Raji (cell line): ENCODE measurements around the gene PACSIN1.

ENCODE experiments used
- POLR2A ChIP-seq: IDR thresholded peaks from 2 replicates; pipeline ENCODE4 v1.6.1; 2011; ENCODE audit warnings: low read depth, low read length, control low read depth; ENCODE audit not compliant: insufficient read depth

The PACSIN1 gene

GRCh38 chr6:34445313-34445860 lies 20.5 kb upstream of the PACSIN1 start:
- no peak for TF ChIP-seq POLR2A

GRCh38 chr6:34447386-34447785 lies 18.5 kb upstream of the PACSIN1 start:
- TF ChIP-seq POLR2A: no peak

- no peak for TF ChIP-seq POLR2A
Observed at GRCh38 chr6:34447910-34448309, 18.0 kb upstream of the PACSIN1 start.

DNA sequence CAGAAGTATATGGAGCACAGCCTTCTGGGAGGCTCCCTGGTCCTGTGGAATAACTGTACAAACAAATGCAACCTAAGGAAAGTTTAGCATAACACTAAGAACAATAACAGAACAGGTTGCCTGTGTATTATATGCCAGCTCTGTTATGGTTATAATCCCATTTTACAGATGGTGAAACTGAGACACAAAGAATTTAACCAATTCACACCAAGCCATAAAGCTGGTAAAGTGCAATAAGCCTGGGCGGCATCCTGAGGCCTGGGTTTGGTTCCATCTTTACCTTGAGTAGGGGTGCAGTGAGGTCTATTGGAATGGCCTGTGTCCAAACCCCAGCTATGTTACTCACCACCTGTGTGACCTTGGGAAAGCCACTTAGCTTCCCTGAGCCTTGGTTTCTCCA lies 14.7 kb upstream of the PACSIN1 start:
- TF ChIP-seq POLR2A: no peak

DNA sequence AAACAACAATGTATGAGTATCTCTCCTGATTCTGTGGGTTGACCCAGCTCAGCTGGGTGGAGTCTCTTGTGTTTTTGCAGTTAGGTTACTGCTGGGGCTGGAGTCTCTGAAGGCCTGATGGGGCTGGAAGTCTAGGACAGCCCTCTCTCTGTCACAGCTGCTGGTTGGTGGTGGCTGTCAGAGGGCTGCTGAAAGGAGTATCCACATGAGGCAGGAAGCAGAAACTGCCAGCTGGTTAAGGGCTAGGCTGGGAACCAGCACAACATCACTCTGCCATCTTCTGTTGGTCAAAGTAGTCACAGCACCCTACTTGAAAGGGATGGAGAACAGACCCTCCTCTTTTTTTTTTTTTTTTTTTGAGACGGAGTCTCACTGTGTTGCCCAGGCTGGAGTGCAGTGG lies 10.0 kb upstream of the PACSIN1 start:
- TF ChIP-seq POLR2A: no peak

DNA sequence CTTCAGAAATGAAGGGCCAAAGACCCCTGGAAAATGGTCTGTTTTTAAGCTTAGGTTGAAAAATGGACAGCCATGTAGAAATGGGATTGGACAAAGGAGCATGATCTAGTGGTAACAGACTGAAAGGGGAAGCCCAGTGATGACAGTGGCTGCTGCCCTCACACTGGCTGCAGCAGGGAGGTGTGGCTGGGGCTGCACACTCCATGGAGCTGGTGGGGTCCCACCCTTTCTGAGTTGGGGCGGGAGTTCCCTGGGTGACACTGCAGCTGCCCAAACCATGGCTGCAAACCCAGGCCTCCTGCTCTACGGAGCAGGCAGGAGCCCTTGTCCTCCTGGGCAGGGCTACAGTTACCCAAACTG lies 8.5 kb upstream of the PACSIN1 start:
- TF ChIP-seq POLR2A: no peak

DNA sequence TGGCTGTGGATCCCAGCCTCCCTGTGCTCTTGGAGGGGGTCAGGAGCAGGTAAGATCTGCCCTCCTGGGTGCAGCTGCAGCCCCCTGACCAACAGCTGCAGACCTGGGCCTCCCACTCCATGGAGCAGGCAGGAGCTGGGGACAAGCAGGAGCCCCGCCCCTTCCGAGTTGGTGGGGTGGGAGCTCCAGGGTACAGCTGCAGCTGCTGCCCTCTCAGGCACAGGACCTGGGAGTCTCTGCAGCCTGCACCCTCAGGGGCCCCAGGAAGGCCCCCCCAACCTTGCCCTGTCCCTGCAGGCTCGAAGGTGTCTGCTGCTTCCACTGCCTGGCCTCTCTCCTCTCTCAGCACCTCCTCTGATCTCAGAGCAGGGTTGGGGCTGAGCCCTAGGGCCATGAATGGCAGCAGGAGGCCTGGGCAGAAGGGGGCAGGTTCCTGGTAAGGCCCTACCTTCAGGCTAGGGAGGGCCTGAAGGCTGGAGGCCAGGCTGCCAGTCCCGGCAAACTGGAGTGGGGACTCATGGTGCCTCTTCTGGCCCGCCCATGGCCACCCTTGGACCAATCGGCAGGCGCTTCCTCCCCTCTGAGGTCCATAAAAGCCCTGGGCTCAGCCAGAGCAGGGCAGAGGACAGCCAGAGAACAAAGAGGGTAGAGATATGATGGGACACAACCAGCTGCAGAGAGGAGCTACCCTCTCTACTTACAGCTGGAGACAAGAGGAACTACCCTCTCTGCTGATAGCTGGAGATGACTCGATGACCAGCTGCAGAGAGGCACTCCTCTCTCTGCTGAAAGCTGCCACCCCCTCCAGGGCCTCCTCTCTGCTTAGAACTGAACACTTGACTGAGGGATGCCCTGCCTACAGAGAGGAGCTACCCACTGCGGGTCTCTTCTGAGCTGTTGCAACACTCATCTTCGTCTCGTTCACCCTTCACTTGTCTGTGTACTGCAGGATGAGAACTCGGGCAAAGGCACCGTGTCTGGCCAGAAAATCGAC lies 7.8 kb upstream of the PACSIN1 start:
- TF ChIP-seq POLR2A: no peak

- no peak for TF ChIP-seq POLR2A
Observed at GRCh38 chr6:34459899-34460593, 5.8 kb upstream of the PACSIN1 start.

GRCh38 chr6:34460796-34461507 lies 4.9 kb upstream of the PACSIN1 start:
- TF ChIP-seq POLR2A: no peak

DNA sequence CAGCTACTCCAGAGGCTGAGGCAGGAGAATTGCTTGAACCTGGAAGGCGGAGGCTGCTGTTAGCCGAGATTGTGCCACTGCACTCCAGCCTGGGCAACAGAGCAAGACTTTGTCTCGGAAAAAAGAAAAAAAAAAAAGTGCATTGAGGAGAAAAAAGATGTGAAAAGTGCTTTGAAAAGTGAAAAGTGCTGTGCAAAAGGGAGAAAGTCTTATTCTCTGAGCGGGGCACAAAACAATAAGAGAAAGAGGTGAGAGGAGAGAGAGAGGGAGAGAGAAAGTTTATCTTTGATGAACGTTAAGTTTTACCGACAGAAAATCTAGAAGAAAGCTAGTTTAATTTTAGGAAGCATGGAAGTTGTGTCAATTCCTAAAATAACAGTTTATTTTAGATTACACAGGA lies 3.9 kb upstream of the PACSIN1 start:
- TF ChIP-seq POLR2A: no peak

DNA sequence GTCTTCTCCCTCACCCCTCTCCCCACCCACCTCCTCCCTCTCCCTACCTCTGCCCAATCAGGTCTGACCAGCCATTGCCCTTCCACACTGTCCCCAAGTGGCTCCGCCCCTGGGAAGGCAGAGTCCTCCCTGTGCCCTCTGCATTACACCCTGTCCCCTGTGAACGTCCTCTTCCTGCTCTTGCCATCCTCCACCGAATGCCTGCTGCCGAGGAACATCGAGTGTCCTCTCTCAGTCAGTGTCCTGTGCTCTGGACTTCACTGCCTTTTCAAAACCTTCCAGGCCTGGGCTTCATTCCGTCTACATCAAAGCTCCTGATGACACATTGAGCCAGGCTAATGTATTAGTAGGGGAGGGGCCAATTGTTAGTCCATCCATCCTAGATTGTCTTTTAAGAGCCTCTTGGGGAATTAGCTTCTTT lies 3.3 kb upstream of the PACSIN1 start:
- TF ChIP-seq POLR2A: no peak

GRCh38 chr6:34463299-34463698 lies 2.6 kb upstream of the PACSIN1 start:
- TF ChIP-seq POLR2A: no peak

DNA sequence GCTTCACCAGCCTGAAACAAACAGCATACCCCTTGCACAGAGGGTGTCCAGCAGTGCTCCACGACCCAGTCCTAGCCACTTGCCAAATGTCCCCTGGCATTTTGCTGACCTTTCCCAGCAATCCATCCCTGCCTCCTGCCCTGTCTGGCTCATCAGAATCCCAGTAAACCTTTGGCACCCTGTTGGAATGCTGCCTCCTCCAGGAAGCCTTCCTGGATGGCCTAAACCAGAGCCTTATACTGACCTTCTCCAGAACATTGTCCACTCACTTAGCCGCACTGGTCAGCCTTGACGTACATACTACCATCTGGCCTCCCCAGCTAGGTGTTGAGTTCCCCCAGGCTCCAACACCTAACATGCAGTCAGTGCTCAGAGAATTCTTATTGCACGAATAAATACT lies 2.0 kb upstream of the PACSIN1 start:
- TF ChIP-seq POLR2A: no peak

DNA sequence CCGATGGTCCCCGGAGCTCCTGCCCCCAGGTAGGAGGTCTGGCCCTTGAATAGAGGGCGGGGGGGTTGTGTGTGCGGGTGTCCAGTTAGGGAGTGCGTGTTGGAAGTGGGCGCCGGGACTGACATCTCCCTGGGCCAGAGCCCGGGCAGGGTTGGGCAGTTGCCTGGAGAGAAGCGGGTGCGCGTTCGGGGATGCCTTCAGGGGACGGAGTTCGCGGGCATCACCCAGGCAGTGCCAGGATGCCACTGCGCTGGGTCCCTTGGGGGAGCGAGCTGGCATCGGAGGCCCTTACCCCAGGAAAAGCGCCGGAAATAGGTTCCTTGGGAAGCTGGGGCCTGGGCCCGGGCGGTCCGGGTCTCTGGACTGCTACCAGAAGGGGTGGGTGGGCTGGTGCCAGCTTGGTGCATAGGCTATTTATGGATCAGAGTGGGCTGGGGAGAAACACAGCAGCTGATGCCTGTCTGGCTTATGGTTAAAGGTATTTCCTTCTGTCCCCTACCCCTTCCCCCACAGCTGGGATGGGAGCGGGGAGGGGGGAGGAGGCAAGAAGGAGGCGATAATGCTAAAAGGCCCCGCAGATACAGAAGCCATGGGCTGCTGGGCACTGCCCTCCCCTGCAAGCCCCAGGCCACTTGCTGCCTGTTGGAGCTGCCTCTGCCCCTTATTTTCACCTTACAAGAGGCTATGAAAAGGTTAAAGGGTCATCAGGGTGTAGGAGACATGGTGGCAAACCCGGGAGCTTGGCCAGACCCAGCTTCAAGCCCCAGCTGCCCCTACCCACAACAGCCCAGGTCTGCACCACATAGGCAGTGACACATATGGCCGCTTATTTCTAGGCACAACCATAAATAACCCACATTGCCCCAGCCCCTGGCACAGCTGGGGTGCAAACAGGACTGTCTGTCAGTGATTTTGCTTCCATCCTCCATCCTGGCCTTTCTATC lies 638 bp downstream of the PACSIN1 start:
- TF ChIP-seq POLR2A: no peak
